Fibroblast of pulmonary artery (primary cell): ENCODE data around the gene IL2RA.
"Not testable (repeated sequence)": the region's sequence is repeated elsewhere in the genome, so short reads cannot be mapped to it uniquely, and the experiment has no call there.

Source experiments
- DNase-seq: peaks from one replicate; pipeline ENCODE4 v3.0.0-alpha.2; 2010; ENCODE audit warnings: low read depth
- H3K4me3 ChIP-seq: replicated peaks from 2 replicates; pipeline ENCODE4 v1.5.1; 2011; ENCODE audit warnings: low read depth, mild to moderate bottlenecking, control low read depth, low read length, moderate library complexity
- CTCF ChIP-seq: IDR thresholded peaks from 2 replicates; pipeline ENCODE4 v1.5.1; 2011; ENCODE audit warnings: mild to moderate bottlenecking, control low read depth, low read length, inconsistent platforms; ENCODE audit errors: missing control alignments

The IL2RA gene

GRCh38 chr10:6062101-6062771 is at the start of gene IL2RA:
IL2RA (minus strand) TSS chr10:6062367; CDS start chr10:6062151, 216 bp downstream.
- no peak within 1 kb of the TSS for H3K4me3 ChIP-seq
- no peak for TF ChIP-seq CTCF
- no peak for DNase-seq

GRCh38 chr10:6110136-6110535 is 48.0 kb upstream of the IL2RA start:
- no peak overlapping the region for H3K4me3 ChIP-seq
- TF ChIP-seq CTCF, result no peak
- no peak for DNase-seq

- H3K4me3 ChIP-seq, result no peak overlapping the region
- DNase-seq, result no peak
- no peak for TF ChIP-seq CTCF
These were observed 47.2 kb upstream of the IL2RA start for GRCh38 chr10:6109444-6109775.

- peak; percentile 69 for DNase-seq
- H3K4me3 ChIP-seq, result no peak overlapping the region
- TF ChIP-seq CTCF, result peak; percentile 65
These were observed 46.7 kb upstream of the IL2RA start for GRCh38 chr10:6108631-6109443.

GRCh38 chr10:6108072-6108471 is 45.9 kb upstream of the IL2RA start:
- DNase-seq, result no peak
- no peak overlapping the region for H3K4me3 ChIP-seq
- TF ChIP-seq CTCF, result no peak

GRCh38 chr10:6107616-6108015 is 45.4 kb upstream of the IL2RA start:
- not testable (repeated sequence) for DNase-seq, H3K4me3 ChIP-seq

- no peak for TF ChIP-seq CTCF
- no peak for DNase-seq
- H3K4me3 ChIP-seq, result no peak overlapping the region
These were observed 41.4 kb upstream of the IL2RA start for GRCh38 chr10:6103591-6103990.
